NCI-H146 treated with DMSO at 0.1 percent for 48 hours (cell line): ENCODE measurements around the gene CLMN.
A peak's percentile ranks its signal among the peaks of the same experiment; 100 is the strongest.

ENCODE experiments used
- DNase-seq: peaks from one replicate; lab custom pipeline; 2025; ENCODE audit not compliant: unreplicated experiment; lab: John Stamatoyannopoulos, UW

CLMN gene, protein sequence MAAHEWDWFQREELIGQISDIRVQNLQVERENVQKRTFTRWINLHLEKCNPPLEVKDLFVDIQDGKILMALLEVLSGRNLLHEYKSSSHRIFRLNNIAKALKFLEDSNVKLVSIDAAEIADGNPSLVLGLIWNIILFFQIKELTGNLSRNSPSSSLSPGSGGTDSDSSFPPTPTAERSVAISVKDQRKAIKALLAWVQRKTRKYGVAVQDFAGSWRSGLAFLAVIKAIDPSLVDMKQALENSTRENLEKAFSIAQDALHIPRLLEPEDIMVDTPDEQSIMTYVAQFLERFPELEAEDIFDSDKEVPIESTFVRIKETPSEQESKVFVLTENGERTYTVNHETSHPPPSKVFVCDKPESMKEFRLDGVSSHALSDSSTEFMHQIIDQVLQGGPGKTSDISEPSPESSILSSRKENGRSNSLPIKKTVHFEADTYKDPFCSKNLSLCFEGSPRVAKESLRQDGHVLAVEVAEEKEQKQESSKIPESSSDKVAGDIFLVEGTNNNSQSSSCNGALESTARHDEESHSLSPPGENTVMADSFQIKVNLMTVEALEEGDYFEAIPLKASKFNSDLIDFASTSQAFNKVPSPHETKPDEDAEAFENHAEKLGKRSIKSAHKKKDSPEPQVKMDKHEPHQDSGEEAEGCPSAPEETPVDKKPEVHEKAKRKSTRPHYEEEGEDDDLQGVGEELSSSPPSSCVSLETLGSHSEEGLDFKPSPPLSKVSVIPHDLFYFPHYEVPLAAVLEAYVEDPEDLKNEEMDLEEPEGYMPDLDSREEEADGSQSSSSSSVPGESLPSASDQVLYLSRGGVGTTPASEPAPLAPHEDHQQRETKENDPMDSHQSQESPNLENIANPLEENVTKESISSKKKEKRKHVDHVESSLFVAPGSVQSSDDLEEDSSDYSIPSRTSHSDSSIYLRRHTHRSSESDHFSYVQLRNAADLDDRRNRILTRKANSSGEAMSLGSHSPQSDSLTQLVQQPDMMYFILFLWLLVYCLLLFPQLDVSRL

DNA sequence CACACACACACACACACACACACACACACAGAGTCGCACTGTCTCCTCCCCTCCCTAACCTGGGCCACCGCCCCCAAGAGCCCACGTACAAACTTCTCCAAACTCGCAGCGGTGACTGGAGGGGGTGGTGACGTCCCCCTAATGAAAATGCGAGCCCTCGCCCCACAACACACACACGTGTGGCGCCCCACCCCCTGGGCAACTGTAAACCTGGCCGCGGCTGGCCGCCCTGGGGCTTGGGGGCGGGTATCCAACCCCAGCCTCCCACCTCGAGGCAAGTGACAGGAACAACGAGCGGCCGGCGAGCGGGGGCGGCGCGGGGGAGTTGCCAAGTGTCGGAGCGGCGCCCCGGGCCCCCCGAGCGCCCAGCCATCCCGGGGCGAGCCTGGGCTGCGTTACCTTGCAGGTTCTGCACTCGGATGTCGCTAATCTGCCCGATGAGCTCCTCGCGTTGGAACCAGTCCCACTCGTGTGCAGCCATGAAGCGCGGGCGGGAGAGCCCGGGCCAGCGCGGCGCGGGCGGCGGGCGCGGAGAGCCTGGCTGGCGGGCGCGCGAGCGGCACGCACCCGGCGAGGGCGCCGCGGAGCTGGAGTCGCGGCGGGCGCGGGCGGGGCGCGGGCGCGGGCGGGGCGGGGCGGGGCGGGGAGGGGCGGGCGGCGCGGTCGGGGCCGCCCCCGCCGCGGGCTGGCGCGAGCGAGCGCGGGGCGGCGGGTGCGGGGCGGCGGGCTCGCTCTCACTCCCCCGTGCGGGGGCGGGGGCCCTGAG lies at the start of gene CLMN:
Gene CLMN (minus strand): TSS at position 597 of the 766 bp plus-strand sequence. CDS start 116 bp downstream, at position 481.
- DNase-seq: no peak

DNA sequence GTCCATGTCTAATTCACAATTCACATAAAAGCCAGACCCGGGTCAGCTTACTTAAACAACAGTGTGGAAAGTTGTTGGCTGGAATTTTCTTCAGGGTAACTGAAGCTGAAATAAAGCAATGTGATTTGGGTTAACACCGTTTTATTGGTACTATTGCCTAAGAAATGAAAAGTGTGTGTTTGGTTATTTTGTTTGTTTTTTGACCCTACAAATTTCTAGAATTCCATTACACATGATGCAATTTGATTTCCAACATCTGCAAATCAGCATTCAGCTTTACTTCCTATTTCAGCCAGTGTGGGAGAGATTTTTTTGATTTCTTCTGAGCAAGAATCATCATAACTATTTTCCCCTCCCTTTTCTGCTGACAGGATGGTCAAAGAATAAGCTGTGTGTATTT lies 45.7 kb upstream of the CLMN start:
- no peak for DNase-seq

DNA sequence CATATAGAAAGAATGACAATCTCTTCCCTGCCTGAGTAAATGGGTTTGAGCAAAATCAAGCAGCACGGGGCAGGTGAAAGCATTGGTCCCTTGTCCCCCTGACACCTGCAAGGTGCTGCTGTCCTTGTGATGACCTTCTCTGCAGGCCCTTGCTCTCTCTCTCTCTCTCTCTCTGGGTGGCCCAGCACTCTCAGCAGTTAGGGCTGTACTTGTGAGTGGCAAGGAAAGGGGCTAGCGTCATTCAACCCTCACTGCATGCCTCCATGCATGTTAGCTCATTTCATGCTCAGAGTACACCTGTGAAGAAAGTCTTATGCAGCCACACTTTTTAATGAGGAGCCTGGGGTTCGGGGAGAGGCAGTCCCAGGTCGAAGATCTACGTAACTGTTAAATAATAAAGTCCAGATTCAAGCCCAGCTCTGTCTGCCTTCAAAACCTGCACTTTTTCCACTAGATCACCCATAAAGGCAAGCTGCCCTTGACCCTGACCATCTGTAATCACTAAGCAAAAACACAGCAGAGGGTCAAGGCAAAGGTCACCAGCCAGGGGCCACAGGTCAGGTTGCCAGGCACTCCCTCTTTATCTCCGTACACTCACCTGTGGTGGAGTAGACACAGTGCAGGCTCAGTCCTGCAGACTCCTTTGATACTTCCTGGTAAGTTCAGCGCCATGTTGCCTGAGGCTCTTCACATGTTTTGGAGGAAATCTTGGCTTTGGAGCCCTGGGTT lies 44.9 kb upstream of the CLMN start:
- DNase-seq: no peak

DNA sequence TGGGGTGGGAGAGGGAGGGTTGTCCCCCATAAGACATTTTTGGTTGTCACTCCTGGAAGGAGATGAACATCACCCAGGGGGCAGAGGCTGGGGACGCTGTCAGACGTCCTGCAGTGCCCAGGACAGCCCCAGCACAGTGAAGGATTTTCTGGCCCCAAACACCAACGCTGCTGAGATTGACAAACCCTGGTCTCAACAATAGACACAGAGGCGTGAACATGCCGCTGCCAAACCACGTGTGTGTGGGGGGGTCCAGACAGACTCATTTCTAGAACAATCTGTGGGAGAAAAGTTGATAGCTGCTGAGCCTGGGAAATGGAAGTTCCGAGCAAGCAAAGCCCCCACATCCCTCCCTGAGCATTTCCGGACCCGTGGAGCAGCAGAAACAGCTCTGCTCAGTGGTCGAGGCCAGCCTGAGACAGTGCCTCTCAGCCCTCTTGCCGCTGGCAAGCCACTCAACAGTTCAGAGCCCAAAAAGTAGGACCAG lies 43.8 kb upstream of the CLMN start:
- no peak for DNase-seq

DNA sequence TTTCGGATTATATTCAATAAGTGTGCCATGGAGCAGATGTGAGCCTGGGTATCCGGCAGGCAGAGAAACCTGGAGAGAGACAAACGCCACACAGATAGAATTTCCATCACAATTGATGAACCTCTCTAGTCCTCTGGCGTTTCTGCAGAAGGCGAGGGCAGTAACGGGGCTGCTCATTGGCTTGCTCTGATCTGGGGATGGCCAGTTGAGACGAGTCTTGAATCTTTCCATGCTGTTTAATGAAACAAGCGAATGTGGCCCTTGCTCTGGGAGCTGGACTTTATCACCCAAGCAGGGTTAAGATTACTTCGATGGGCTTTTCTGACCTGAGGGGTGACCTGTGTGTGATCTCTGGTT lies 42.4 kb upstream of the CLMN start:
- DNase-seq: peak; percentile 17

DNA sequence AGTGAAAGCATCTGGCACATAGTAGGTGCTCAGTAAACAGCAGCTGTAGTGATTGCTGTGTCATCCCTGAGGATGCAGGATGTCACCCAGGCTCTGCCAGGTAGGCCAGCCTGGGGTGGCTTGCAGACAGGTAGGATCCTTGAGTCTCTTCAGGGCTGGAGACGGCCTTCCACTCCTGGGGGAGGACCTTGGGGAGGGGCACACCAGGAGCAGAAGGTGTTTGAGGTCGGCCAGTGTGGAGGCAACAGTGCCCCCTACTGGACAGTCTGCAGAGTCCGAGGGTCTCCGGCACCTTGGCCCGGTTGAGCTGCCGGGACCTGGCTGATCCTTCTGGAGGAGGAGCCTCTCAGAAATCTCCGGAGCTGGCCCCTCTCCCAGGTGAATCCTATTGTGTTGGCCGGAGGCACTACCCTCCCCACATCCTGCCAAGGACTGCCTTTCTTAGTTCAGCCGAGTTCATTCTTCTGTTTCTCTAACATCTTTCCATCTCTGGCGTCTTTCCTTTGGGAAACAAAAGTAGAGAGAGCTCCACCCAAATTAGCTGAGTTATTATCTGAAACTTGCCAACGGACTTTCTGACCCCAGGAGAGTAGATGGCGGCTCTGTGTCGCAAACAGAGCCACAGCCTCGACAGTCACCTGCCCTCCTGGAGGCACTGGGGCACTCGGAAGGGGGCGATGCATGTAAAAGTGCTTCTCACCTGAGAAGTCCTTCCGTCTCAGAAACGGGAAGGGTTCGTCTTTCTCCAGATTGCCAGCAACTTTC lies 41.8 kb upstream of the CLMN start:
- DNase-seq: peak; percentile 17

DNA sequence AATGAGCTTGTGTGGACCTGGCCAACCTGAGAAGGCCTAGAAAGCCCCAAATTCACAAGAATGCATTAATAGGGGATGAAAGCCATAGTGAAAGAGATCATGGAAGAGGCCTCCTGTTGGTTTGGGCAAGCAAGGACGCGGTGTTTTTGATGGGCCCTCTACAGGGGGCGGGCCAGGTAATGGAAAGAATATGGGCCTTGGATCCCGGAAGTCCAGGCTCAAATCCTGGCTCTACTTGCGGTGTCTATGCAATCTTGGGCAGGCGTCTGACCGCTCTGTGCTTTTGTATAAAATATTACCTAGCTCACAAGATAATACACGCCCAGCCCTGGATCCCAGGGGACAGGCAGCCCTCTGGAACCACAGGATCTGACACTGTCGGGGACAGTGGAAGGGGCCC lies 41.1 kb upstream of the CLMN start:
- DNase-seq: no peak

DNA sequence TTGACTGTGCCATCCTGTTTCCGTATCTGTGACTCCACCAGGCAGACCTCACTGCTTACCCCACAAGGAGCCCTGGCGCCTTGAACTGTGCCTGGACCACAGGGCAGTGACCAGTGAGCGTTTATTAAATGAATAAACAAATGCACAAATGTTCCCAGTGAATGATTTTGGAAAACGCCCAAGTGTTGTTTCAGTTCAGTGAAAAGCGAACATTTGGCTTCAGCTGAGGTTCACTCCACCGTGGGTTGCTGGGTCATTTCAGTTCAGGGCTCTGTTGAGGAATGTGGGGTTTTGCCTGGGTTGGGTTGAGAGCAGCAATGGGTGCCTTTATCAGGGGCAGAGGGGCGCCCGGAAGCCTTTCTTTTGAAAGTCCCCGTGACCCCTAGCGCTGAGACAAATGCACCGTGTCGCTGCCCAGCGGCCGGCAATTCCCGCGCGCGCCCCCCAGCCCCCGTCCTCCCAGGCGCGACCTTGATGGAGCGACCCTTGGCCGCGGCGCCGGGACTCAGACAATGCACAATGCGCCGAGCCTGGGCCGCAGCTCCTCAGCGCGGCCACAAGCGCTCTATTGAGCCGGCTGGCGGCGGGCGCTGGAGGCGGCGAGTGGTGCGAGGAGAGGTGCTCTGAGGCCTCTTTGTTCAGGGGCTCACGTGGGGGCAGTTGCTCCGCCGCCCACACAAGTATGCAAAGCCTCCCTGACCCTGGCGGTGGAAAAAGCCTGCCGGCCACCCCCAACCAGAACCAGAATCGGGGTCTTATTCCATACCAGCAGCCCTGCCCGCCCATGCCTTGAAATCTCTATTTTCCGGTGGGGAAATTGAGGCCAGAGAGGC lies 40.5 kb upstream of the CLMN start:
- no peak for DNase-seq

DNA sequence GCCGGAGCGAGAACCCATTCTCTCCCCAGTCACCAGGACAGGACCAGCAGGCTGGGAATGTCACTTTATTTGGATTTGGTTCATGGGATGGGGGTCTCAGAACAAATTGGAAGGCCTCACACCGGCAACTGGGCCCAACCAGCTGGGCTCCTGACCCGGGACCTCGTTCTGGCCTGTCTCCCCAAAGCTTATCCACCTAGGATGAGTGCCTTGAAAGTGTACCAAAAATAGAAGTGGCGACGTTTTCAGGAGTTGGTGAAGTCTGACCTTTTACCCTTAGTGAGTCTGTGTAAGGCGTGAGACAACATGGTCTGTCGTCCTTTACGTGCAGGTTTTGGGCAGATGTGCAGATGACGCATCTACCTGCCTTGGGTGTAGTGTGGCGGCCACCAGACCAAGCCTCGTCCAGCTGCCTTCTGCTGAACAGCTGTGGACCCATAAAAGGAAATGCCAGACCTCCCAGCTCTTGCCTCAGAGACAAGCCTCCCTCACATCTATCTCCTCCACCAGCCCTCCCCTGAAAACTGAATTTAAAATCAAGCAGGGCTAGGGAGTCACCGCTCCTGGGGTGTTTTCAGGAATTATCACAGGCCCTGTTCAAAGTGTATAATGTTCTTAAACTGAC lies 36.6 kb upstream of the CLMN start:
- no peak for DNase-seq

DNA sequence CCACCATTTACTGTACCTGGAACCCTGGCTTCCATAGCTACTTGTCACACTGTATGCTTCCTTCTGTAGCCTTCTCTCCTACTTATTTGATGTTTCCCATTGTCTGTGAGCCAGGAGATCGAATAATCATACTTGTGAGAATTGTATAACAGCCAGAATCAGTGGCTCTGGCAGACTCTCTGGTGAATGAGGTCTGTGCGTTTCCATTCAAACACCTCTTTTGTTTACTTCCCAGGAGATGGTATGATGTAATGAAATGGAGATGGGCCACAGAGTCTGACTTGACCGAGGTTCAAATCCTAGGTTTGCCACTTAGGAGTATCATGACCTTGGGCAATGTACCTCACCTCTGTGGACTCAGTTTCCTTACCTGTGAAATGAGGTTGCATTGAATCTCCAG lies 35.7 kb upstream of the CLMN start:
- no peak for DNase-seq

DNA sequence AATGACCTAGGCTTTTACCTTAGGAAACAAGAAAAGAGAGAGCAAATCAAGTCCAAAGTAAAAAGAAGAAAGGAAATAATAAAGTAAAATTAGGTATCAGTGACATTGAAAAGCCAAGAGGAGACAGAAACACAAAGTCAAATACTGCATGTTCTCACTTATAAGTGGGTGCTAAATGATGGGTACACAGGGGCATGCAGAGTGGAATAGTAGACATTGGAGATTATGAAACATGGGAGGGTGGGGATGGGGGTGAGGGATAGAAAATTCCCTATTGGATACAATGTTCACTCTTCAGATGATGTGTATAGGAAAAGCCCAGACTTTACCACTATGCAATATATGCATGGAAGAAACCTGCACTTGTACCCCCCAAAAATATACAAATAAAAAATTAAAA lies 35.1 kb upstream of the CLMN start:
- DNase-seq: no peak

DNA sequence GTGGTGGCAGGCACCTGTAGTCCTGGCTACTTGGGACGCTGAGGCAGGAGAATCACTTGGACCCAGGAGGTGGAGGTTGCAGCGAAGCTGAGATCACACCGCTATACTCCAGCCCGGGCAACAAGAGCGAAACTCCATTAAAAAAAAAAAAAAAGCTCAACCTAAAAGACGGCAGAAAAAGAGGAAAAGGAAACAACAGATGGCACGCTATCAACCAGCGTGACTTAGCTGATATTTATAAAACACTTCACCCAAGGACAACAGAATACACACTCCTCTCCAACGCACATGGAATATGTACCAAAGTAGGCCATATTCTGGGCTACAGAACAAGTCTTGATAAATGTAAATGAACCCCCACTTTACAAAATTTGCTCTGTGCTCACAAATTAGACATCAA lies 34.0 kb upstream of the CLMN start:
- DNase-seq: no peak

DNA sequence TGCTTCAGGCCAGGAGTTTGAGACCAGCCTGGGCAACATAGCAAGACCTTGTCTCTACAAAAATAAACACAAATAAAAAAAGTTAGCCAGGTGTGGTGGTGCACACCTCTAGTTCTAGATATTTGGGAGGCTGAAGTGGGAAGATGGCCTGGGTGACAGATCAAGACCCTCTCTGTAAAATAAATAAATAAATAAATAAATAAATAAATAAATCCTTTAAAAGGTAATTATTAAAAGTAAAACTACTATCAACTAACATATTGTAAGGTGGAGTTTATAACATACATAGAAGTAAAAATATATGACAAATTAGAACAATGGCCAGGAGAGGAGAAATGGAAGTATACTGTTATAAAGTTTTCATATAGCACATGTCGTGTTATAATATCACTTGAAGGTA lies 33.3 kb upstream of the CLMN start:
- DNase-seq: no peak

DNA sequence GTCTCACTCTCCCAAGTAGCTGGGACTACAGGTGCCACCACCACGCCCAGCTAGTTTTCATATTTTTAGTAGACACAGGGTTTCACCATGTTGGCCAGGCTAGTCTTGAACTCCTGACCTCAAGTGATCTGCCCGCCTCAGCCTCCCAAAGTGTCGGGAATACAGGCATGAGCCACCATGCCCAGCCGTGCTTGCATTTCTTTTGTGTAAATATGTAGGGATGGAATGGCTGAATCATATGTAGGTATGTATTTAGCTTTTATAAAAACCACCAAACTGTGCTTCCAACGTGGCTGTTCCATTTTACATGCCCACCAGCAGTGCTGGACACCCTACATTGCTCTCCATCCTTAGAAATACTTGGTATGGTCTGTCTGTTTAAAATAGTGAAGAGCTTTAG lies 32.8 kb upstream of the CLMN start:
- no peak for DNase-seq

DNA sequence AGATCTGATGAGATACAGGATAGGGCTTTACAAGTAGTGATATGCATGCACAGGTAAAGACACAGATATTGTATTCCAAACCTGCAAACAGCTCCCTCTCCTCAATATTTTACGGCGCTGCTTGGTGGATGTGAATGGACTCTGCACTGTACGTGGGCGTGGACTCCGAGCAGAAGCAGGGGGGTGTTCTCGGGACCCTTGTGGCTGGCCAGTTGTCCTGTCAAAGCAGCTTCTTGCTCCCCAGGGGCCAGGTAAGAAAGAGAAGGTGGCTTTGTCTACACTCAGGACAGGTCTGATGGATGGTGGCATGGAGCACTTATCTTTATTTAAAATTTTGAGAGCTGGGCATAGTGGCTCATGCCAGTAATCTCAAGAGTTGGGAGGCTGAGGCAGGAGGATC lies 29.5 kb upstream of the CLMN start:
- DNase-seq: no peak

DNA sequence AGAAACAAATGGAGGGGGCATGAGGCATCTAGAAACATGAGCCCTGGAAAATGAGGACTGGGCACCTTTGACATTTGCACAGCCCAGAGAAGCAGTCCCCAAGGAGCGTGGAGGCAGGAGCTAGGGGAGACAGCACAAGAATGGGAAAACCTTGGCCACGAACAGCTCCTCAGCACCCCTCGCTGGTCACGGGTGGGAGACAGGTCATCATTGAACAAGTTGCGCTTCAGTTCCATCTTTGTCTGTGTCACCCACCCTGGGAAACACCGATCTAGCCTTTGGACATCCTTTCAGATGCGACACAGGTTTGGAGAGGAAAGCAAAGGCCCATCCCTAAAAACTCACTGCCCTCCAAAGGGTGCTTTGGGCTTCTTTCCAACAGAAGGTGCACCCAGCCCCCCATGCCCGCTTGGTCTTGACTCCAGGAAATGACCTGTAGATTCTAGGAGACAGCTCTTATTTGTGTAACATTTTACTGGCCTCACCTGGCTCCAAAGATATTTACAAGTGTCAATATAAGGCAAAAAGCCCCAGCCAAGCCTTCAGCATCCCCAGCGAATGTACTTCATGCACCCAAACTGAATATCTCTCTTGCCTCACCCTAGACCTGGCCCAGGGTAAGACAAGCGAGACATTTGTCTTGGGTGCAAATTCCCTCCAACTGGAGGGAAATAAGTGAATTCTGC lies 28.8 kb upstream of the CLMN start:
- DNase-seq: no peak

DNA sequence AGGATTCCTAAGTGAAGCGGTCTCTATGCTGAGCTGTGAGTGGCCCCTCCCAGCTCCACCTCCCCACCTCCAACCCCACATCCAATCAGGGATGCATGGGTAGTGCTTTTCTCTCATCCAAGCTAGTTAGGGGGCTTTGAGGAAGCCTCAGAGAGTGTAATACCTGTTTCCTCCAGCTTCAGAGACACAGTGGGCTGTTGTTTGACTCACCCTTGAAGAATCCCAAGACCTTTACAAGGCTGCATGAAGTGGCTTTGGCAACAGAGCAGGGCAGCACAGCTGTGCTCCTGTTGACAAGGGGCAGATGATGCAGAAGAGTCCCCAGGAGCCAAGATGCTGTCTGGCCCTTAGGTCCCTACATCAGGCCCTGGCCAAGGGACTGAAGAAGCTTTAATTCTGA lies 27.1 kb upstream of the CLMN start:
- DNase-seq: no peak

DNA sequence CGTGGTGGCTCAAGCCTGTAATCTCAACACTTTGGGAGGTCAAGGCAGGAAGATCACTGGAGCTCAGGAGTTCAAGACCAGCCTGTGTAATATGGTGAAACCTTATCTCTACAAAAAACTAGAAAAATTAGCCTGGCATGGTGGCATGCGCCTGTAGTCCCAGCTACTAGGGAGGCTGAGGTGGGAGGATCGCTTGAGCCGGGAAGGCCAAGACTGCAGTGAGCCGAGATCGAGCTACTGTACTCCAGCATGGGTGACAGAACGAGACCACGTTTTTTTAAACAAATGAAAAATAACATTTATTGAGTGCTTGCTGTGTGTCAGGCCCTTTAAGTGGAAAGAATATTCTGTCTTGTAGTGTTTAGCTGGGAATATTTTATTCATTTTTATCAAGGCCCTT lies 26.6 kb upstream of the CLMN start:
- DNase-seq: no peak
